ENCODE results near the gene PPP2R3B.
"Not testable (repeated sequence)": the region's sequence is repeated elsewhere in the genome, so short reads cannot be mapped to it uniquely, and the experiment has no call there.

PPP2R3B gene

DNA sequence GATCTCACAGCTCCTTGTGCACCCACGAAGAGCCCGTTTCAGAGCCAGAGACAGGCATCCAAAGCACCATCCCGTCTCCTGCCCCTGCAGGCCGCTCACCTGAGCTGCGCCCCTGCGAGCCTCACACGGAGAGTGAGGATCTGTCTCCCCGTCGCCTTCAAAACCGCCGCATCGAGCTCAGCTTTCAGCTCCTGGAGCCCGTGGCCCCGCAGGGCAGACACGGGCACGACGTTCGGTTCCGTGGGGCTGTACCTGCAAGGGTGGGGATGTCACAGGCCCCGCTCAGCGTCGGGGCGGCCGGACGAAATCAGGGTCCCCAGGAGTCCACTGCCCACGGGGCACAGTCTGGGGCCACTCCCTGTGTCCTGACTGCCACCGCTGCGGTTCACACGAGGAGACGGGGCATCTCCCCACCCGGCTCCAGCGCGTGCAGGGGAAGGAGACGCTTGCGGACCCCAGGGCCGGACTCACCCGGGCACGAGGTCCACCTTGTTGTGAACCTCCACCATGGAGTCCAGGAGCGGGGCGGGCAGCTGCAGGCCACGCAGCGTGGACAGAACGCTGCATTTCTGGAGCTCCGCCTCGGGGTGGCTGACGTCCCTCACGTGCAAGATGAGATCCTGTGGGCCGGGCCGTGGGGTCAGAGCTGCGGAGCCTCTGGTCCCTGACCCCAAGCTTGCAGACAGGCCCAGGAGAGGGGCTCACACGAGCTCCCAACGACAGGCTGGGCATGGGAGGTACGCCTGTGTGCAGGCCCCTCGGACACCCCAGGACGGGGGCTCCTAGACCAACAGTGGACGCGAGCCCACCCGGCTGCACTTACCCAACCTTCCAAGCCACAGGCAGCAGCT lies 79.2 kb downstream of the PPP2R3B start:
- DNase-seq (ENCODE audit: extremely low read depth in 1 of 2, low read depth in 1 of 2) = no peak

DNA sequence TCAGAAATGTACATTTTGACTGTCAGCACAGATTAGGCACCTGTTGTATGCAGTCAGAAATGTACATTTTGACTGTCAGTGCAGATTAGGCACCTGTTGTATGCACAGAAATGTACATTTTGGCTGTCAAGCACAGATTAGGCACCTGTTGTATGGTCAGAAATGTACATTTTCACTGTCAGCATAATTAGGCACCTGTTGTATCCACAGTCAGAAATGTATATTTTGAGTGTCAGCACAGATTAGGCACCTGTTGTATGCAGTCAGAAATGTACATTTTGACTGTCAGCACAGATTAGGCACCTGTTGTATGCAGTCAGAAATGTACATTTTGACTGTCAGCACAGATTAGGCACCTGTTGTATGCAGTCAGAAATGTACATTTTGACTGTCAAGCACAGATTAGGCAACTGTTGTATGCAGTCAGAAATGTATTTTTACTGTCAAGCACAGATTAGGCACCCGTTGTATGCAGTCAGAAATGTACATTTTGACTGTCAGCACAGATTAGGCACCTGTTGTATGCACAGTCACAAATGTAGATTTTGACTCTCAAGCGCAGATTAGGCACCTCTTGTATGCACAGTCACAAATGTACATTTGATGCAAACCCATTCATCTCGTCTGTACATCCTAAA lies 80.0 kb downstream of the PPP2R3B start:
- DNase-seq (ENCODE audit: extremely low read depth in 1 of 2, low read depth in 1 of 2) = not testable (repeated sequence)

DNA sequence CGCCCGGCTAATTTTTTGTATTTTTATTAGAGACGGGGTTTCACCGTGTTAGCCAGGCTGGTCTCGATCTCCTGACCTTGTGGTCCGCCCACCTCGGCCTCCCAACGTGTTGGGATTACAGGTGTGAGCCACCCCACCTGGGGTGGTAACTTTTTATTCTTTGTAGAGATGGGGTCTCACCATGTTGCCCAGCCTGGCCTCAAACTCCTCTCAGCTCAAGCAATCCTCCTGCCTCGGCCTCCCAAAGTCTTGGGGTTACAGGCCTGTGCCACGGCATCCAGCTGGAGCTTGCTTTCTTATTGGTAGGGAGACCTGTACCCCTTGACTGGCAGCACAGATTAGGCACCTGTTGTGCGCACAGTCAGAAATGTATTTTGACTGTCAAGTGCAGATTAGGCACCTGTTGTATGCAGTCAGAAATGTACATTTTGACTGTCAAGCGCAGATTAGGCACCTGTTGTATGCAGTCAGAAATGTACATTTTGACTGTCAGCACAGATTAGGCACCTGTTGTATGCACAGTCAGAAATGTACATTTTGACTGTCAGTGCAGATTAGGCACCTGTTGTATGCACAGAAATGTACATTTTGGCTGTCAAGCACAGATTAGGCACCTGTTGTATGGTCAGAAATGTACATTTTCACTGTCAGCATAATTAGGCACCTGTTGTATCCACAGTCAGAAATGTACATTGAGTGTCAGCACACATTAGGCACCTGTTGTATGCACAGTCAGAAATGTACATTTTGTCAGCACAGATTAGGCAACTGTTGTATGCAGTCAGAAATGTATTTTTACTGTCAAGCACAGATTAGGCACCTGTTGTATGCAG lies 80.7 kb downstream of the PPP2R3B start:
- DNase-seq (ENCODE audit: extremely low read depth in 1 of 2, low read depth in 1 of 2) = not testable (repeated sequence)

DNA sequence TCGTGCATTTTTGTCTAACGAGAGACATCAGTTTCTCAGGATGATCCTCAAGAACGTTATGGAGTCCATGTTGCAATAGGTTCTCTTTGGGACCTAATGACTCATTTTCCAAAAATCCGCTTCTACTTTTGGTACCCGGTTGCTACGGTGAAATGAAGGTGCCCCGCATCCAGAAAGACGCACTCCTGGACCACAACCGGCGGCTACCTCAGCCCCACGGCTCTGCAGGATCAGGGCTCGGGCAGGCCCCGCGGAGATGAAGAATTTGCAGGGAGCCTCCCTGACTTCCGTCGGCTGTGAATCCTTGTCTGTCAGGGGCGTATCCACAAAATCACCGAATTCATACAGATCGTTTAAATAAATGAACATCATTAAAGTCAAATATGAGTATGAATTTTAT lies 83.7 kb downstream of the PPP2R3B start:
- DNase-seq (ENCODE audit: extremely low read depth in 1 of 2, low read depth in 1 of 2) = no peak

DNA sequence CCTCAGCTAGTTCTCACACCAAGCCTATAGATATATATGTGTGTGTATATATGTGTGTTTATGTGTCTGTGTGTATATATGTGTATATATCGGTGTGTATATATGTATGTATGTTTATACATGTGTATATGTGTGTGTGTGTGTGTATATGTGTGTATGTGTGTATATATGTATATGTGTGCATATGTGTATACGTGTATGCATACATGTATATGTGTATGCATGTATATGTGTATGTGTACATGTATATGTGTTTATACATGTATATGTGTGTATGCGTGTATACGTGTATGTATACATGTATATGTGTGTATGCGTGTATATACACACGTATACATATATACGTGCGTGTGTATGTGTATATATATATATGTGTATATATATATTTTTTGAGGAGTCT lies 86.4 kb downstream of the PPP2R3B start:
- no peak for DNase-seq (ENCODE audit: extremely low read depth in 1 of 2, low read depth in 1 of 2)

DNA sequence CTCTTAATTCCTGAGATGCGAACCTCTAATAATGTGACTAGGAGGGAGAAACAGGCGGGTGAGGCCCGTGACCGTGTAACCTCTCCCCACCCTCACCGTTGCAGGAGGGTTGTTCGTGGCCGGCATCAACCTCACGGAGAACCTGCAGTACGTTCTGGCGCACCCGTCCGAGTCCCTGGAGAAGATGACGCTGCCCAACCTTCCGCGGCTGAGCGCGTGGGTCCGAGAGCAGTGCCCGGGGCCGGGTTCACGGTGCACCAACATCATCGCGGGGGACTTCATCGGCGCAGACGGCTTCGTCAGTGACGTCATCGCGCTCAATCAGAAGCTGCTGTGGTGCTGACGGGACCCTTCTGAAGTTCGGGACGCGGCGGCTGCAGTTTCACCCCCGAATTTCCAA lies 87.7 kb downstream of the PPP2R3B start:
- DNase-seq (ENCODE audit: extremely low read depth in 1 of 2, low read depth in 1 of 2) = no peak

DNA sequence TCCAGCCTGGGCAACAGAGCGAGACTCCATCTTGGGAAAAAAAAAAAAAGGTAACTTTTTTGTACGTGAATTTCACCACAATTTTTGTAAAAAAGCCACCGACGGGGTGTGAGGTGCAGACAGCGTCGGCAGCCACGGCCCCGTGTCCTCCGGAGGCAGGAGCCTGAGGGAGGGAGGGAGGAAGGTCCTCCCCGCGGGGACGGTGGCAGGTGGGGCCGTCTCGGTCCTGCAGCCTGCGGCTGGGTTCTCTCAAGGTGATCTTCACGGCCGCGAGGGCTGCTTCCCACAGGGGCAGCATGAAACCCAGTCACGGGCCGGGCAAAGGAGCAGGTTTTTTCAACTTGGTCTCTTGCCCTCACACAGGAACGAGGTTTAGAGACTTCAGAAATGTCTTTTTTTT lies 91.6 kb downstream of the PPP2R3B start:
- no peak for DNase-seq (ENCODE audit: extremely low read depth in 1 of 2, low read depth in 1 of 2)

DNA sequence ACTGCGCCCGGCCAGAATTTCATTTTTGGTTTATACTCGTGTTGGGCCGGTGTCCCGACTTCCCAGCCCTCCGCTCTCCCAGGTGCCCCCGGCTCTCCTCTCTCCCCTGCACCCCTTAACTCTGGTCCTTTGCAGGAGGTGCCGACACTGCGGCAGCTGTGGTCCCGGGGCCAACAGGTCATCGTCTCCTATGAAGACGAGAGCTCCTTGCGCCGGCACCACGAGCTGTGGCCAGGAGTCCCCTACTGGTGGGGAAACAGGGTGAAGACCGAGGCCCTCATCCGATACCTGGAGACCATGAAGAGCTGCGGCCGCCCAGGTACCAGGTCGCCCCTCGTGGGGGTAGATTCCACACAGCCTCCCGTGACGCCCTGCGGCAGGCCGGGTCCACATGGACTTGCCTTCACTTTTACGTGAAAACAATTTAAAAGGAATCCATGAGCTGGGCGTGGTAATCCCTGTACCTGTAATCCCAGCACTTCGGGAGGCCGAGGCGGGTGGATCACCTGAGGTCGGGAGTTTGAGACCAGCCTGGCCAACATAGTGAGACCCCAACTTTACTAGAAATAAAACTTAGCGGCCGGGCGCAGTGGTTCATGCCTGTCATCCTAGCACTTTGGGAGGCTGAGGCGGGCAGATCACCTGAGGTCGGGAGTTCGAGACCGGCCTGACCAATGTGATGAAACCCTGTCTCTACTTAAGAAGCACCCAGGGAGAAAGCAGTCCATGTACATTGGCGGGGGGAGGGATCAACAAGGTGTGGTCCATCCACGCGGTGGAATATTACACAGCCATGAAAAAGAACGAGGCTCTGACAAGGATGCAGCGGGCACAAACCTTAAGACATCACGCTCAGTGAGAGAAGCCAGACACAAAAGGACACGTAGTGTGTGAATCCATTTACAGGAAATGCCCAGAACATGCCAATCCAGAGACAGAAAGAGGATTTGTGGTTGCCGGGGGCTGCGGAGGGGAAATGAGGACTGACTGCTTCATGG lies 93.5 kb downstream of the PPP2R3B start:
- no peak for DNase-seq (ENCODE audit: extremely low read depth in 1 of 2, low read depth in 1 of 2)

DNA sequence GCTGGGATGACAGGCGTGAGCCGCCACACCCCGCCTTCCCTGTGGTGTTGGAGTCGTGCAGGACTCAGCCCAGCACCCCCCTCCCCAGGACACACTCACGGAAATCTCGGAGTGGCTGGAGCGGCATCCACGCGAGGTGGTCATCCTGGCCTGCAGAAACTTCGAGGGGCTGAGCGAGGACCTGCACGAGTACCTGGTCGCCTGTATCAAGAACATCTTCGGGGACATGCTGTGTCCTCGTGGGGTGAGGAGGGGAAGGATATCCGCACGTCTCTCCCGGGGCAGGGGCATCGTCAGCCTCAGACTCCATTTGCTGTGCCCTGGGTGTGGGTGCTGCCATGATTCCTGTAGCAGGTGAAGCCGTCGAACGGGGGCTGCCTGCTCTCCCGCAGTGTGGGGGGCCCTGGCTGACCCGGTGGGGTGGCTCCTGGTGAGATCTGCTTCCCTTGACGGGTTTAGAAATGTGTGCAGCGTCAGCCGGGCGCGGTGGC lies 95.3 kb downstream of the PPP2R3B start:
- no peak for DNase-seq (ENCODE audit: extremely low read depth in 1 of 2, low read depth in 1 of 2)

DNA sequence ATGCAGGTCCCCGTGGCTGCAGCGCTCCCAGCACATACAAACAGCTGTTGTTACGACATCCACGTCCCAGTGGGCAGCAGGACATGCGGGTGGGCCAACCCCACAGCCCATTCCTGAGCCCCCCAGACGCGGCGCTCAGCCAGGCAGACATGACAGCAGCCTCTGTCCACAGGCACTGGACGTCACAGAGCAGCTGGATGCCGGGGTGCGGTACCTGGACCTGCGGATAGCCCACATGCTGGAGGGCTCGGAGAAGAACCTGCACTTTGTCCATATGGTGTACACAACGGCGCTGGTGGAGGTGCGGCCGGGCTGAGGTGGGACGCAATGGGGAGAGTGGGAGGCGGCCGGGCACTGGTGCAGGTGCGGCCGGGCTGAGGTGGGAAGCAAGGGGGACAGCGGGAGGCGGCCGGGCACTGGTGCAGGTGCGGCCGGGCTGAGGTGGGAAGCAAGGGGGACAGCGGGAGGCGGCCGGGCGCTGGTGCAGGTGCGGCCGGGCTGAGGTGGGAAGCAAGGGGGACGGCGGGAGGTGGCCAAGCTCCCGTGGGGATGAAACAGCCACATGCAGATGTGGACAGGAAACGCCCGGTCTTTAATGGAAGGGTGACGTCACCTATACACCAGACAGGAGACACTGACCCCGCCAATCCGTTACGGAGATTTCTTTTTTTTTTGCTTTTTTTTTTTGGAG lies 96.1 kb downstream of the PPP2R3B start:
- no peak for DNase-seq (ENCODE audit: extremely low read depth in 1 of 2, low read depth in 1 of 2)

DNA sequence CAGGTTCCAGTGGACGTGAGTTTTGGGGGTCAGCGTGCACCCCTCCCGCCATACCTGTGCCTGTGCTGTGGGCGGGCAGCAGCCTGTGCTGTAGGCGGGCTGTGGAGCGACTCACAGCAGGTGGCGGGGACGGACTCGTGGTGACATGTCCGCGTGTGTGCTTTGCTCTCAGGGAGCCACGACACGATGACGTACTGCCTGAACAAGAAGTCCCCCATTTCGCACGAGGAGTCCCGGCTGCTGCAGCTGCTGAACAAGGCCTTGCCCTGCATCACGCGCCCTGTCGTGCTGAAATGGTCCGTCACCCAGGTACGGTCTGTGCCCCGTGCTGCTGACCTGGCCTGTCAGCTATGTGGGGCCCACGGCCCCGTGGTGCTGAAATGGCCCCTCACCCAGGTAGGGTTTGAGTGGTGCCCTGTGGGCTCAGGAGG lies 98.1 kb downstream of the PPP2R3B start:
- no peak for DNase-seq (ENCODE audit: extremely low read depth in 1 of 2, low read depth in 1 of 2)

DNA sequence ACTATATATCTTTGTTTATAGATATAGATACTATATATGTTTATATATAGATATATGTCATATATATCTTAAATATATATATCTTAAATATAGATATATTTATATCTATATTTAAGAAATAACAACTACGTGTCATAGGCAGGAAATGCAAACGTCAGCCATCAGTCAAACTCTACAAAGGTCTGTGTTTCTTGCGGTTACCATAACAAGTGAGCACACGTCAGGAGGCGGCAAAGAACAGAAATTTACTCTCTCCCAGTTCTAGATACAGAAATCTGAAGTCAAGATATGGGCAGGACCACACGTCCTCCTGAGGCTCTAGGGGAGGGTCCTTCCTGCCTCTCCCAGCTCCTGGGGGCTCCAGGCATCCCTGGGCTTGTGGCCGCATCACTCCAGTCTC lies 99.0 kb downstream of the PPP2R3B start:
- DNase-seq (ENCODE audit: extremely low read depth in 1 of 2, low read depth in 1 of 2) = no peak

DNA sequence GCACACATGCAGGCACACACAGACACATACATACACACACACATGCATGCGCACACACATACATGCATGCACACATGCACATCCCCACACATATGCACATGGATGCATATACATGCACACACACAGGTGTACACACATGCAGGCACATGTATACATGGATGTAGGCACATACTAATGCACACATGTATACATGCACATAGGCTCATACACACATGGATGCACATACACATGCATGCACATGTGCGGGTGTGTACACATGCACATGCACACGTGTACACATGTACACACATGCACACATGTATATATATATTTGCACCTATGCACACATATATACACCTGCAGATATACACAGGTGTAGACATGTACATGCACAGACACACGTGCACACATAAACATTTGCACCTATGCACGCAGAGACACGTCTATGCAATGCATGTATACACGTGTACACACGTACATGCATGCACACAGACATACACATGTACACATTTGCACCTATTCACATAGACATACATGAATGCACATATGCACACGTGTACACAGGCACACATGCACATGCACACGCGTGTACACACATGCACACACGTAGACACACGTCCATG lies 101.5 kb downstream of the PPP2R3B start:
- no peak for DNase-seq (ENCODE audit: extremely low read depth in 1 of 2, low read depth in 1 of 2)
